ENCODE data around the gene PEX16. TPM values are rescaled to one million over a fixed set of nuclear protein-coding genes. Genes with fewer than 3 reads are reported as not detected.

Gene PEX16
- polyA plus RNA-seq, 2 donors, result 18.9 to 29.1 TPM

GRCh38 chr11:45894555-45895247 is 23.0 kb downstream of the PEX16 start:
- no peak overlapping the region for H3K4me3 ChIP-seq (ENCODE audit: low read depth in 1 of 2, low read length in 2 of 2)
- no peak overlapping the region for H3K27ac ChIP-seq (ENCODE audit: low read depth in 2 of 2, low read length in 1 of 2)
- H3K4me1 ChIP-seq (ENCODE audit: control insufficient read depth in 2 of 2, insufficient read depth in 2 of 2, low read length in 1 of 2), result peaks cover 3 to 5% of the 10 kb centered on the region in 2 donors
- H3K27me3 ChIP-seq (ENCODE audit: control insufficient read depth in 1 of 2, insufficient read depth in 2 of 2, low read length in 2 of 2), result no peaks in the 10 kb centered on the region
- no peaks in the 10 kb centered on the region for H3K9me3 ChIP-seq (ENCODE audit: control insufficient read depth in 2 of 2, insufficient read depth in 1 of 2, low read depth in 1 of 2, low read length in 1 of 2)
- 78 to 80% methylated on average over 6 of the region's 6 CpGs for WGBS, 2 donors
- no peaks in the 10 kb centered on the region for H3K36me3 ChIP-seq (ENCODE audit: control insufficient read depth in 2 of 2, insufficient read depth in 2 of 2, low read length in 1 of 2)

DNA sequence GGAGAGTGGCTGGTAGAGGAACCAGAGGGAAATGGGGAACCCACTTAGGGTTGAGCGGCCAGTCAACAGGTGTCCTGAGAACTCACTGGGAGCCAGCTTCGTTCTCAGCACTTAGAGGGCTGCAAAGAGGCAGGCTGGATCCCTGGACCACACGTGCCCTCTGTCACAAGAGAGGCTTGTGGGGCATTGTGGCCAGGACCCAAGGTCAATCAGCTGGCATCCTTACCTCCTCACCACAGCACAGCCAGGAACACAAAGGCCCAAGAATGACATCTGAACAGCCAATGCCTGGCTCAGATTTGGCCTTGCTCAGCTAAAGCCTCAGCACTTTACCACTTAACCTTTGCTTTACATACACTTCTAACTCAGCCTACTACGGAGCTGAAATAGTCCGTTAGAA is 24.8 kb downstream of the PEX16 start:
- Histone ChIP-seq H3K27me3 (ENCODE audit: control insufficient read depth in 1 of 2, insufficient read depth in 2 of 2, low read length in 2 of 2) (no peaks in the 10 kb centered on the region), H3K9me3 (ENCODE audit: control insufficient read depth in 2 of 2, insufficient read depth in 1 of 2, low read depth in 1 of 2, low read length in 1 of 2) (no peaks in the 10 kb centered on the region), H3K4me1 (ENCODE audit: control insufficient read depth in 2 of 2, insufficient read depth in 2 of 2, low read length in 1 of 2) (no peaks in the 10 kb centered on the region), H3K36me3 (ENCODE audit: control insufficient read depth in 2 of 2, insufficient read depth in 2 of 2, low read length in 1 of 2) (no peaks in the 10 kb centered on the region), H3K4me3 (ENCODE audit: low read depth in 1 of 2, low read length in 2 of 2) (no peak overlapping the region), H3K27ac (ENCODE audit: low read depth in 2 of 2, low read length in 1 of 2) (no peak overlapping the region)
- 82 to 85% methylated on average over 5 of the region's 5 CpGs for WGBS, 2 donors

DNA sequence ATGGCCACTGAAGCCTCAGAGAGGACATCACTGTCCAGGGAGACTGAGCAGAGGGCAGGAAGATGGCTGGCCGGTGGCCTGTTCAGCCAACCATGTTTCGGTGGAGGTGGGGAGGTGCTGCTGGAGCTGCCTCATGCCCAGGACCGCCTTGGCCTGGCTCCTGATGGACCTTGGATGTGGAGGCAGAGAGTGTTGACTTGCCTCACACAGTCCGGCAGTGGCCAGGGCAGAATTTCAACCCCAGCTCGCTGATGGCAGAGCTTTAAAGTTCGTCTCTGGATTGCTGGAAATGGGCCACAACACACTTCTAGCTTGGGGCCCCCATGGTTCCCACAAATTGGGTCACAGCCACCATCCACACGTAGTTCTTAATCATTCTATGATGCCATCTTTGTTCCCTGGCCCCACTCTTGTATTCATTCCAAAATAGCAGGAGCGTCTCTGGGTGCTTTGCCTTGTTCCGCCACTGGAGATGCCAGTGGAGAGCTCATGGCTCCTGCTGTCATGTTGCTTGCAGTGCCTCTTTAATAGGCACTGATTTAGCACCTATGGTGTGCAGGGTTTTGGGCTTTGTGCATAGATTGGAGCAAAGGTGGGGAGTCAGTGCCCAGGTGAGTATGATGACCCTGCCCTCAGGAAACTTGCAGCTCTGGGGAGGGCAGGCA is 26.7 kb downstream of the PEX16 start:
- Histone ChIP-seq H3K4me3 (ENCODE audit: low read depth in 1 of 2, low read length in 2 of 2) (no peak overlapping the region), H3K27me3 (ENCODE audit: control insufficient read depth in 1 of 2, insufficient read depth in 2 of 2, low read length in 2 of 2) (no peaks in the 10 kb centered on the region), H3K27ac (ENCODE audit: low read depth in 2 of 2, low read length in 1 of 2) (no peak overlapping the region), H3K4me1 (ENCODE audit: control insufficient read depth in 2 of 2, insufficient read depth in 2 of 2, low read length in 1 of 2) (peaks cover 3% of the 10 kb centered on the region in 2 donors), H3K36me3 (ENCODE audit: control insufficient read depth in 2 of 2, insufficient read depth in 2 of 2, low read length in 1 of 2) (no peaks in the 10 kb centered on the region), H3K9me3 (ENCODE audit: control insufficient read depth in 2 of 2, insufficient read depth in 1 of 2, low read depth in 1 of 2, low read length in 1 of 2) (no peaks in the 10 kb centered on the region)
- 80 to 84% methylated on average over 9 of the region's 9 CpGs for WGBS, 2 donors

- Histone ChIP-seq H3K36me3 (ENCODE audit: control insufficient read depth in 2 of 2, insufficient read depth in 2 of 2, low read length in 1 of 2) (no peaks in the 10 kb centered on the region), H3K27me3 (ENCODE audit: control insufficient read depth in 1 of 2, insufficient read depth in 2 of 2, low read length in 2 of 2) (no peaks in the 10 kb centered on the region), H3K4me3 (ENCODE audit: low read depth in 1 of 2, low read length in 2 of 2) (no peak overlapping the region), H3K27ac (ENCODE audit: low read depth in 2 of 2, low read length in 1 of 2) (no peak overlapping the region), H3K4me1 (ENCODE audit: control insufficient read depth in 2 of 2, insufficient read depth in 2 of 2, low read length in 1 of 2) (peaks cover 6 to 8% of the 10 kb centered on the region in 2 donors), H3K9me3 (ENCODE audit: control insufficient read depth in 2 of 2, insufficient read depth in 1 of 2, low read depth in 1 of 2, low read length in 1 of 2) (no peaks in the 10 kb centered on the region)
- WGBS, 2 donors, result 71 to 77% methylated on average over 9 of the region's 9 CpGs
These were observed 27.7 kb downstream of the PEX16 start for GRCh38 chr11:45889966-45890365.

DNA sequence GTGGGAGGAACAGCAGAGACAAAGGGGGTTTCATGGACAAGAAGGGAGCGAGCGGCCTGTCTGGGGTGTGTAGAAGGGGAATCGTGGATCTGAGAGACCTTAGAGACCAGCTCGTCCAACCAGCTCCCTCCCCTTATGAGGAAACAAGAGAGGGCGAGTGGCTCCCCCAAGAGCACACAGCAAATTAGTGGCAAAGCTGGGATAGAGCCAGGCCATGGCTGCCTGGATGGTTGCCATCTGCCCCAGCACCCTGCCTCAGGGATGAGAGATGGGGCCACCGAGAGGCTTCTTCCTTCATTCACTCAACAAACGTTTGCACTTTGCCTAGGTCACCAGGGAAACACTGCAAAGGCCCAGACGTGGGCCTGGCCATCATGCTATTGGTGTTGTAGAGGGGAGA is 28.1 kb downstream of the PEX16 start:
- H3K27ac ChIP-seq (ENCODE audit: low read depth in 2 of 2, low read length in 1 of 2), result no peak overlapping the region
- H3K36me3 ChIP-seq (ENCODE audit: control insufficient read depth in 2 of 2, insufficient read depth in 2 of 2, low read length in 1 of 2), result no peaks in the 10 kb centered on the region
- H3K27me3 ChIP-seq (ENCODE audit: control insufficient read depth in 1 of 2, insufficient read depth in 2 of 2, low read length in 2 of 2), result no peaks in the 10 kb centered on the region
- WGBS, 2 donors, result 80 to 89% methylated on average over 8 of the region's 8 CpGs
- no peak overlapping the region for H3K4me3 ChIP-seq (ENCODE audit: low read depth in 1 of 2, low read length in 2 of 2)
- peaks cover 6 to 8% of the 10 kb centered on the region in 2 donors for H3K4me1 ChIP-seq (ENCODE audit: control insufficient read depth in 2 of 2, insufficient read depth in 2 of 2, low read length in 1 of 2)
- no peaks in the 10 kb centered on the region for H3K9me3 ChIP-seq (ENCODE audit: control insufficient read depth in 2 of 2, insufficient read depth in 1 of 2, low read depth in 1 of 2, low read length in 1 of 2)

DNA sequence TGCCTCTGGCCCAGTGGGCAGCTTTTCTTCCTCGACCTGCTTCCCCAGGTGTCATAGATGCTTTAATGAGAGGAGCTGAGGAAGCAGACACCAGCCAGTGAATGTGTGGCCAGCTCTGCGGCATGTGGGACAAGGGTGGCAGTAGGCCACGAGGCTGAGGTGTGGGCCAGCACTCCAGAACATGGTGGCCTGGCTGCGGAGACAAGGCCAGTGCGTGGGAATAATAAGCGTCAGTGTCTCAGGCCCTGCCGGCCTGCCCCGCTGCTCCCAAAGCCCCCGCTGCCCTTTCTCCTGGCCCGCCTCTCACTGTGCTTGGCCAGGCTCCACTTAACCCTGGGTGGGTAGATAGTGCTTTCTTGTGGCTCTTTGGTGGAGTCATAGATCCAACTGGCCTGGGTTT is 30.1 kb downstream of the PEX16 start:
- Histone ChIP-seq H3K4me3 (ENCODE audit: low read depth in 1 of 2, low read length in 2 of 2) (no peak overlapping the region), H3K27ac (ENCODE audit: low read depth in 2 of 2, low read length in 1 of 2) (no peak overlapping the region), H3K27me3 (ENCODE audit: control insufficient read depth in 1 of 2, insufficient read depth in 2 of 2, low read length in 2 of 2) (no peaks in the 10 kb centered on the region), H3K4me1 (ENCODE audit: control insufficient read depth in 2 of 2, insufficient read depth in 2 of 2, low read length in 1 of 2) (peaks cover 6 to 8% of the 10 kb centered on the region in 2 donors), H3K36me3 (ENCODE audit: control insufficient read depth in 2 of 2, insufficient read depth in 2 of 2, low read length in 1 of 2) (peaks cover 0 to 2% of the 10 kb centered on the region in 2 donors), H3K9me3 (ENCODE audit: control insufficient read depth in 2 of 2, insufficient read depth in 1 of 2, low read depth in 1 of 2, low read length in 1 of 2) (no peaks in the 10 kb centered on the region)
- WGBS, 2 donors, result 89% methylated on average over 10 of the region's 10 CpGs

DNA sequence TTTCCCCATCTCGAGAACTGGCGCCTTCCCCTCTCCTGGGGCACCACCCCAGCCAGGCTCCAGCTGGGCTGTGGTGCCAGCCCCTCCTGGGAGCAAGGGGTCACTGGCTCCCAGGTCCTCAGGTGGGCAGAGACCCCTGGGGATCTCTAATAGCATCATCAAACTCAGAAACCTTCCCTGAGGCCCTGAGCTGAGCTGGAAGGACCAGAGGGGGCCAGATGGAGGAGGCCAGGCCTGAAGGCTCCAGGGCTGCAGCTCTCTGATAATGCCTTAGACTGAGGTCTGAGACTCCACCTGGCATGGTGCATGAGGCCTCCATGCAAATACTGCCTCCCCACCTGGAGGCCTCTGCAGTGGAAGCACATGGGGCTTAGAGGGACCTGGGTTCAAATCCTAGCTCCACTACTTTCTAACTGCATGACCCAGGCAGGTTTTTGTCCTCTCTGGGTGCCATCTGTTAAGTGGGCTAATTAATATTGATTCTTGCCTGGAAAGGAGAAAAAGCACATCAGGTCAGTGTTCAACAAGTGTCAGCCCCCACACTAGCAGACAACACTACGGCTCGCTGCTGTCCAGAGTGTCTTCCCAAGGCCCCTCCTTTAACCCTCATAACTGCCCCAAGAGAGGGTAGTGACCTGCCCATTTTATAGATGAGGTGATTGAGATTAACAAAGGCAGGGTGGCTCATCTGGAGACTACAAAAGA is 30.7 kb downstream of the PEX16 start:
- peaks cover 6 to 8% of the 10 kb centered on the region in 2 donors for H3K4me1 ChIP-seq (ENCODE audit: control insufficient read depth in 2 of 2, insufficient read depth in 2 of 2, low read length in 1 of 2)
- WGBS, 2 donors, result 86 to 97% methylated on average over 4 of the region's 4 CpGs
- H3K36me3 ChIP-seq (ENCODE audit: control insufficient read depth in 2 of 2, insufficient read depth in 2 of 2, low read length in 1 of 2), result peaks cover 0 to 7% of the 10 kb centered on the region in 2 donors
- H3K27ac ChIP-seq (ENCODE audit: low read depth in 2 of 2, low read length in 1 of 2), result no peak overlapping the region
- H3K27me3 ChIP-seq (ENCODE audit: control insufficient read depth in 1 of 2, insufficient read depth in 2 of 2, low read length in 2 of 2), result no peaks in the 10 kb centered on the region
- no peaks in the 10 kb centered on the region for H3K9me3 ChIP-seq (ENCODE audit: control insufficient read depth in 2 of 2, insufficient read depth in 1 of 2, low read depth in 1 of 2, low read length in 1 of 2)
- H3K4me3 ChIP-seq (ENCODE audit: low read depth in 1 of 2, low read length in 2 of 2), result no peak overlapping the region

- no peak overlapping the region for H3K27ac ChIP-seq (ENCODE audit: low read depth in 2 of 2, low read length in 1 of 2)
- H3K4me3 ChIP-seq (ENCODE audit: low read depth in 1 of 2, low read length in 2 of 2), result peak overlapping the region; percentile 45 to 57
- 17 to 19% methylated on average over 43 of the region's 43 CpGs for WGBS, 2 donors
These were observed 31.6 kb downstream of the PEX16 start for GRCh38 chr11:45885921-45886721.

GRCh38 chr11:45885274-45885920 is 32.3 kb downstream of the PEX16 start, which contains the start of gene MAPK8IP1:
Gene MAPK8IP1, plus strand, starts transcription at chr11:45885651. Its CDS starts 170 bp downstream, at chr11:45885821.
- H3K27ac ChIP-seq (ENCODE audit: low read depth in 2 of 2, low read length in 1 of 2), result no peak within 1 kb of the TSS

More at GRCh38 chr11:45885921-45886721, 31.6 kb downstream of the PEX16 start:
- peaks cover 6 to 8% of the 10 kb centered on the region in 2 donors for H3K4me1 ChIP-seq (ENCODE audit: control insufficient read depth in 2 of 2, insufficient read depth in 2 of 2, low read length in 1 of 2)
- H3K36me3 ChIP-seq (ENCODE audit: control insufficient read depth in 2 of 2, insufficient read depth in 2 of 2, low read length in 1 of 2), result peaks cover 7 to 15% of the 10 kb centered on the region in 2 donors
- H3K9me3 ChIP-seq (ENCODE audit: control insufficient read depth in 2 of 2, insufficient read depth in 1 of 2, low read depth in 1 of 2, low read length in 1 of 2), result no peaks in the 10 kb centered on the region
- H3K27me3 ChIP-seq (ENCODE audit: control insufficient read depth in 1 of 2, insufficient read depth in 2 of 2, low read length in 2 of 2), result no peaks in the 10 kb centered on the region

More at GRCh38 chr11:45885274-45885920, 32.3 kb downstream of the PEX16 start, which contains the start of gene MAPK8IP1:
- H3K36me3 ChIP-seq (ENCODE audit: control insufficient read depth in 2 of 2, insufficient read depth in 2 of 2, low read length in 1 of 2), result peaks cover 12 to 22% of the 10 kb centered on the region in 2 donors
- H3K4me1 ChIP-seq (ENCODE audit: control insufficient read depth in 2 of 2, insufficient read depth in 2 of 2, low read length in 1 of 2), result peaks cover 6 to 8% of the 10 kb centered on the region in 2 donors
- H3K9me3 ChIP-seq (ENCODE audit: control insufficient read depth in 2 of 2, insufficient read depth in 1 of 2, low read depth in 1 of 2, low read length in 1 of 2), result no peaks in the 10 kb centered on the region
- WGBS, 2 donors, result 2% methylated on average over 50 to 73 of the region's 73 CpGs
- no peaks in the 10 kb centered on the region for H3K27me3 ChIP-seq (ENCODE audit: control insufficient read depth in 1 of 2, insufficient read depth in 2 of 2, low read length in 2 of 2)
- peak within 1 kb of the TSS; percentile 45 to 57 for H3K4me3 ChIP-seq (ENCODE audit: low read depth in 1 of 2, low read length in 2 of 2)
